IPS-NIHi11 (cell line): Measurements from ENCODE around the gene KLK1.

ENCODE experiments used
- DNase-seq: peaks from one replicate; pipeline ENCODE4 v3.0.0; 2012; ENCODE audit warnings: mixed read lengths, low spot score

KLK1 gene

DNA sequence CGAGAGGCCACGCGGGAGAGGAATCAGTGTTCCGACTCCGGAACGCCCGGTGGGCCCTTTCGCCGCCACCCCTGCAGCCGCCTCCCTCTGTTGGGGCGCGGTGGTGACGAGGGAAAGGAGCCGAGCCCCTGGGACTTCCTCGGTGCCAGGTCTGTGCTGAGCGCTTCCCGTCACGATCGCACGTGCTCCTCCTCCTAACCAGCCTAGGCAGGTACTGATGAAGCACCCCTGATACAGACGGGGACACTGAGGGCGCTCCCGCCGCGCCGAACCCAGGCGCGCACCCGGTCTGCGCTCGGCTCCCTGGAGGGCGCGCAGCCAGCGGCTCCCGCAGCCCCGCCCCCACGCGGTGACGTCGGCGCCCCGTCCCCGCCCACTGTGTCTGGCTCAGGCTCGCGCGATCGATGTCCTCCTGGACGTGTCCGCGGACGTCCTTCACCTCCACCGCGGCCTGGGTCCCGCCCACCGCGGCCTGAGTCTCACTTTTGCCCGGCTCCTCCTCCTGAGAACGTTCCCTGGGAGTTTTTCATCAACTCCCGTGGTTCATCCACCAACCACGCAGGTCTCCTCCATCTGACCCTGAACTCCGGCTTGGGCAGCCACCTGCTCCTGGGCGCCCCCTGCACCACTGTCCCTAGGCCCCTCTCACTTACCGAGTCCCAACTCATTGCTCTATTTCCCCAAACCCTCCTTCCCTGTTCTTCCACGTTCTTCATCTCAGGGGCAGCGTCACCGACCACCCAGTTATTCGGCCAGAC is 12.4 kb upstream of the KLK1 start:
- peak; percentile 96 for DNase-seq

DNA sequence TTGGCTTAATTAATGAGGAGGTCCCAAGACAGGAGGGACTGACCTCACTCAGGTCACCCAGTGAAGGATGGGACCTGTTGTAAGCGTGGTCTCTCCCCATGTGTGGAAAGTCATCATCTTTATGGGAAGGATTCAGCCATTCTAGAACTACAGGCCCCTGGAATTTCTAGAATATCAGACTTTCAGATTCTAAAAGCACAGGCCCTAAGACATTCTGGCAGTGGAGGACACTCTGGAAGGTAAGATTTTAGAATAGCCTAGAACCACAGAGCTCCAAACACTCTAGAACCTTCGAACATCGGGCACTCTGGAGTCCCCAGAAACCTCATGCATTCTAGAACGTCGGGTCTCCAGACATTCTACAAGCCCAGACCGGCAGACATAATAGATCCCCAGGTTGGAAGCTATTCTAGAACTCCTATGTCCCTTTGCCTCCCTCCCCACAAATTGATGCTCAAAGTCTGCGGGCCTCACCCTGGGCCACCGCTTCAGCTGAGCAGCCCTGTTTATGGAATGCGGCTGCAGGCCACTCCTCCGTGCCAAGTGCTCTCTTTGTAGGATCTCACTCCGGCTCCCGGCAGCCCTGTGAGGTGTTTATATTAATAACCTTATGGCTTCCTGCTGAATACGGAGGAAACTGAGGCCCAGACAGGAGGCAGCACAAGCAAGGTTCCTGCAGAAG is 11.7 kb upstream of the KLK1 start:
- no peak for DNase-seq

DNA sequence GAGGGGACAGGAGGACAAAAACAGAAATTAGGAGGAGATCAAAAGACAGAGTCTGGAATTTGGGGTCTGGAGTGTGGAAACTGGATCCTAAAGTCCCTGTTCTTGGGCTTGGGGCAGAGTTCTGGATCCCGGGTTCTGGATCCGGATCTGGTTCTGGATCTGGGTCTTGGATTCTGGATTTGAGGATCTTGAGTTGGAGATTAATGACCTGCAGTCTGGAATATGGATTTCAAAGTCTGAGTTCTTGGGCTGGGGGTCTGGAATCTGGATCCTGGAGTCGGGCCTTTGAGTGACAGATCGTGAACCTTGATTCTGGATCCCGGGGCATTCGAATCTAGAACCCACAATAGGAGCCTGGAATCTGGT is 10.2 kb upstream of the KLK1 start:
- DNase-seq: no peak

DNA sequence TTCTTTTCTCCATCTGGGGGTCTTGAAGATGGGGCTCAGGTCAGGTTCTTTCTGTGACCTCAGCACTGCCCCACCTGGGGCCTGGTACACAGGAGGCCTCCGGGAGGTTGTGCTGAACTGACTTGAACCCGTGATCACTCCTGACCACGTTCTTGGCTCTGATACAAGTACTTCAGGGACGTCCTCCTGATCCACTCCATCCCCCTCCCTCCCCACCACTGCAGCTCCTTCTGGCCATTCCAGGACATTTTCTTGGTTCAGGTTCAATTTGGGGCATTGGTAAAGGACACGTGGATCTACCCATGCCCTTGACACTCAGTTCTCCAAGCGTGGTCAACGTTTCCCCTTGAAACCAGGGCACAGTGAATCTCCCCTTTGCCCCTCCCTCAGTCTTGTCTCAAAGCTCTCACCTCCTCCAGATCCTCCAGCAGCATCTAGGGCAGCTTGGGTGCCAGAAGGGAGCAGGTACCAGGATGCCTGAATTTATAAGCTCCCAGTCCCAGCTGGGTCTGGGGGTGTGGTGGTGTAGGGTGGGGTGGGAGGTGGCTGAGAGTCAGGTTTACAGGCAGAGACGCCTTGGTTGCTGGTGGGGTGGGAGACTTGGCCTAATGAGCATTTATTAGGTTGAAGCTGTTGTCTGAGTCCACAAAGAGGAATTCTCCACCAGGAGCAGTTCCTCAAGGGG is 9.7 kb upstream of the KLK1 start, which contains the start of gene KLK15:
TSS of gene KLK15 (minus strand) at position 458 of the 685 bp plus-strand sequence. CDS start 2,082 bp downstream, outside the sequence.
- no peak for DNase-seq

DNA sequence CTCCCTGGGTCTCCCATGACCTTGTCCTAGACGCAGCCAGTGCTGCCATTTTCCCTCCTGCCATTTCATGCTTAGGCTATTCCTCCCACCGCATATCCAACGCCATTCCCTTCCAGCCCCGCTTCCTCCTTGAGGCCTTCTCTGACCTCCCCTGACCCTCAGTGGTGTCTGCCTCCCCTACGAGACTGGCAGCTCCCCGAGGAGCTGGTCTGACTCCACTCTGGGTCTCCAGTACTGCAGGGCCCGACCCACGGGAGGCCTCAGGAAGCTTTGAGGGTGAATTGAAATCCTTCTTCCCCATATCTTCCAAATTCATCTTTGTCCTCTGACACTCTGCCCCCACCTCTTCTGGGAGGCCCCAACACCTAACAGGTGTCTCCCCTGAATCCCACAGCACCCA is 9.1 kb upstream of the KLK1 start:
- DNase-seq: no peak

DNA sequence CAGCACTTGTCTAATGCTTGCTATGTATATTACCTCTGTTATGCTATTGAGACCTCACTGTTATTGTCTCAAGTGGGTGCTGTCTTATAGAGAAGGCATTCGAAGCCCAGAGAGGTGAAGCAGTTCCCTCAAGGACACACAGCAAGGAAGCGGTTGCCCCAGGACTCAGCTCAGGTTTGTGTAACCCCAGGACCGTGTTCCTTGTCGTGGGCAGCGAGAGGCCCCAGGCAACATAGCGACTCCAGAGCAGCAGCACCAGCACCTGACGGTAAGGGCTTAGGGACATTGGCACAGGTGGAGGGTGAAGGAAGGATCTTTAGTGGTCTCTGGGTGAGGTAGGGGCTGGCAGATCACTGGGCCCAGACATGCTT is 7.4 kb upstream of the KLK1 start:
- no peak for DNase-seq

DNA sequence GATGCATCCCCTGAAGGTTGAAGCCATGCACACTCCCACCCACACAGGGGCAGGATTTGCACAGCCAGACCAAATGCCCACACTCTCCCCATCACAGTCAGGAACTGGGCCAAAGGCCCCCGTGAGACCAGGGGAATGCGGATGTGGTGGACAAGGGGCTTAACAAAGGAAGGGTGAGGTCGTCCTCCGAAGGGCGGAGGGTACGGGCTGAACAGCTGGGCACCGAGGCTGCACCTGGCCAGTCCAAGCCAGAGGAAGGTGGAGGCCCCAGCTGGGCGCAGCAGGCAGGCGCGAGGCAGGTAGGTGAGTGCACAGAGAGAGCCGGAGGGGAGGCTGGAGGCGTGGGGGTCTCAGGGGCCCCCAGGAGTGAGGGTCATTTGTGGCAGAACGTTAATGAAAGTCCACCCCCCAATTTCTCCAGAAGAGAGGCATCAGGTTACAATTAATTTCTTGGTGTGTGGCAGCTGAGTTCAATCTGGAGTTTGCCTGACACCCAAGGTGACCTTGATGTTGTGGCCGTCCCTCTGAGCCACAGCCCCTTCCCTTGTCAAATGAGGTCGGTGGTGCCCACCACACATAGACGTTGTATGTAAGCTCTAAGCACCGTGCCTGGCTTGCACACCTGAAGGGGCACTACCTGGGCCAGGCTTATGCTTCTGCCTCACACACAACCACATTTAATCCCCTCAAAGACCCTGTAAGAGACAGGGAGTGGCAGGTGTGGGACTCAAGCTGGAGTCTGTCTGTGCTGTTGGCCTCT is 6.9 kb upstream of the KLK1 start:
- DNase-seq: no peak

DNA sequence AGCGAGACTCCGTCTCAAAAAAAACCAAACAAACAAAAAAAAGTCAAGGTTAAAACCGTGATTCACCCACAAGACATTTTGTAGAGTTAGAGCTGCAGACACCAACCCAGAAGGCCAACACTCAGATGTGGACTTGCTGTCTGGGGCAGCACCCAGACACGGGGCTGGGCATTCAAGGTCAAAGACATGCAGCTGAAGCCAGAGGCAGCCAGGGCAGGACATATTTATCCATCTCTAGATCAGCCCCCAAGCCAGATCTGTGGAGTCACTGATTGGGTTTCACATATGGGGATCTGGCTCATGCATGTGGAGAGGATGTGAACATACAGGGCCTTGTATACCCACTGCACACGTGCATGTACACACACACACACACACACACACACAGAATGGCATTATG is 6.2 kb upstream of the KLK1 start:
- DNase-seq: no peak

DNA sequence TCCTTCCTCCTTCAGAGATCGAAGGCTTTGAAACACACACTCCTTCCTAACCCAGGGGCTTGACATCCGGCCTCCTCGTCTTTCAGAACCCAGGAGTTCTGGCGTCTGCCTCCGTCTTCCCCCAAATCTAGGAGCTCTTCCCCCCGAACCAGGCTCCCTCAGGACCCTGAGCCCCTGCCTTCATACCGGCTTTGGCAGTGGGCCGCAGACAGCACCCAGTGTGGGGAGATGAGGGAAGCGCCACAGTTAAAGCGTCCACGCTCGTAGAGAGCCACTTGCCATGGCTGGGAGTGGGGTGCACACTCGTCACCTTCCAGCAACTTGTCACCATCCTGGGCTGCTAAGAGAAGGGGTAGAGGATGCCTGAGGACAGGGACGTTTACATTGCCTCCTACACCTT is 3.9 kb upstream of the KLK1 start:
- DNase-seq: no peak

DNA sequence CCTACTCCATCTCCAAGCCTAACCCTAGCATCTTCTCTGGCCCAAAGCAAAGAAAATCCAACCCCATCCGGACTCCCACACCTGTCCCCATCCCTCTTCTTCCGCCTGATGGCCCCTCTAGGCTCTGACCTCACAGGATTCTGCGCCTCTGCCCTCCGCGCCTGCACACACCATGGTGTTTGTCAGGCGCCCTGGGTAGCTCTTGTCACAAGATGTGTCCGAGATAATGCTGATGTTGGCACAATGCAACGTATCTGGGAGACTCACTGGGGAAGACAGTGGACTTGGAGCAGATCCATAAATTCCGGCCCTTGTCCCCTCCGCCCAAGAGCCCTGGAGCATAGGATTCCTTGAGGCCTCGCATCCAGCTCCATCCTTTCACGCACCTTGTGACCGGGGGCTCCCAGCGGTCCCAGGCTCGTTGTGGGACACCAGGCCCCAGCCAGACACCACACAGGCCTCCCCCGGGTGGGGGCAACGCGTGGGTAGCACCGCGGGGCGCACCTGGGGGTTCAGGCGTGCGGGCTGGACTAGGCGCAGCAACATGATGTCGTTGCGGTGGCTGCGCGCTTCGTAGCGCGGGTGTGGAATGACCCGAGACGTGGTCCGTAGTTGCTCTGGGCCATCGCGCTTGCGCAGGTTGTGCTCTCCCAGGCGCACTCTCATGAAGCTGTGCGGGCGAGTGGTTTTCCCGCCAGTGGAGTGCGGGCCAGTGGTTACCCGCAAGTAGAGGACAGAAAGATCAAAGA is 3.1 kb upstream of the KLK1 start:
- no peak for DNase-seq

DNA sequence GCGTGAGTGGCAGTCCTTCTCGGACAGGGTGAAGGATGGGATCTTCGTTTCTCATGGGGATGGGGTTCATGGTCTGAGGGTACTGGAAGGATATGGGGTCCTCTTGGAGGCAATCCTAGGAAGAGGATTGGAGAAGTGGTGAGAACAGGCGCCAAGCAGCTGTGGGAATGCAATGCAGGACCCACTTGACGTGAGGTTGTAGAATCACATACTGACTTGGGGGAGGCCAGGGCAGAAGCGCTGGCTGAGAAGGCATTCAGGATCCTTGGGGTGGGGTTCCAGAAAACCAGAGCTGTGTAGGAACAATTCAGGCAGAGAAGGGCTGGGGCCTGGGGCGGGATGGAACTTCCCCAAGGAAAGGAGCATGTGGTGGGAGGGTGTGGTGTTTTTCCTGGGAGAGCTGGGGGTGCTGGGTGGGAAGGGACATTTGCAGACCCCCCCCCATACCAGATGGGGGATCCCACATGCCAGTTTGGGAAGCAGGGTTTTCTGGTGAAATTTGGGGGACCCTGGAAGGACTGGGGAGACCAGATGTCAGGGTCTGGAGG is 852 bp downstream of the KLK1 start:
- DNase-seq: no peak

DNA sequence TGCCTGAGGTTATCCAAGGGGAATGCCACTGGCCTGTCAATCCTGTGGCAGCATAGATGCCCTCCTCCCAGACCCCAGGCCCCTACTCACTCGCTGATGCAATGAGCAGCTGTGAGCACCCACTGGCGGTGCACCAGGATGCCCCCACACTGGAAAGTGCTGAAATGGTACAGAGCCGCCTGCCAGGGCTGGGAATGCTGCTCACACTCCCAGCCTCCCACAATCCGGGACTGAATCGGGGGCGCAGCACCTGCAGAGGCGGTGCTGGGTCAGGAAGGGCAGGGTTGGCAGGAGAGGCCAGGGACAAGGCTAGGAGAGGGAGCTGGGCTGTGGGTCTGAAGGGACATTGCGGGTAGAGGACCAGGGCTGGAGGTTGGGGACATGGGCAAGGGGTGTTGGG is 2.0 kb downstream of the KLK1 start:
- DNase-seq: no peak

DNA sequence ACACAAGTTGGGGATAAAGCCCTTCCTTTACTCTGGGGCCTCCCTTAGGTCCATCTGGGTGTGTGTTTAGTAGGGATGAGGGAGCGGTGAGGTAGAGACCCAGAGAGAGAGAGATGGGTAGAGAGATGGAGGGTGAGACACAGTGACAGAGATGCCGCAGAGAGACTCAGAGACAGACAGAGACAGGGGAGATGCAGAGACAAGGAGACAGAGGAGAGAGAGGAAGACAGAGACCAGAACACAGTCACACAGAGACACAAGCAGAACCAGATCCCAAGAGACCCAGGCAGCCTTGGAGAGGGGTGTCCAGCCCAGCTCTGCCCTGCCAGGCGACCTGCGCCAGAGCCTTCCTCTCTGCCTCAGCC is 2.4 kb downstream of the KLK1 start:
- no peak for DNase-seq

DNA sequence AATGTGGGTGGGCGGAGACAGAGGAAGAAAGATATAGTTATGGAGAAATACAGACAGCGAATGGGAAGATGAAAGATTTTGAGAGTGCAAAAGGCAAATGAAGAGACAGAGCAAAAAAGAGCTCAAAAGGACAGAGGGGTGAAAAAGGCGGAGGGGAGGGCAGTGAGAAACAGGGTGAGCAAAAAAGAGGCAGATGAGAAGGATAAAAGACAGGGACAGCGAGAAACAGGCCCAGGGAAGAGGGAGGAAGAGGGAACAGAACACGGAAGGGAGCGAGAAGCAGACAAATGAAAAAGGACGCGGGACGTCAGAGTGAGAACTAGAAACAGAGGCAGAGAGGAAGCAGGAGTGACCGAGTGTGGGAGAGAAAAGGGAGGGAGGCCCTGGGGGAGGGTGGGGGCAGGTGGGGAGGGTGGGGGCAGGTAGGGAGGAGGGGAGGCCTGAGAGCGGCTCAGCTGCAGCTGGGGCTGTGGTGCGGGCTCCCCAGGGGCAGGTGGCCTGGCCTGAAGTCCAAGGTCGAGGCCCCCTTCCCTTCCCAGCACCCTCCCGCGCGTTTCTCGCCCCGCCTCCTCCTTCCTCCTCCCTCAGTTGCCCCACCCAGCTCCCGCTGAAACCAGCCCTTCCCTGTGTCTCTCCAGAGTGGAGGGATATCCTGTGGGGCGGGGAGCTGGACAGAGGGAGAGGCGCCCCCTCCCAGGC is 2.9 kb downstream of the KLK1 start:
- DNase-seq: peak; percentile 46

DNA sequence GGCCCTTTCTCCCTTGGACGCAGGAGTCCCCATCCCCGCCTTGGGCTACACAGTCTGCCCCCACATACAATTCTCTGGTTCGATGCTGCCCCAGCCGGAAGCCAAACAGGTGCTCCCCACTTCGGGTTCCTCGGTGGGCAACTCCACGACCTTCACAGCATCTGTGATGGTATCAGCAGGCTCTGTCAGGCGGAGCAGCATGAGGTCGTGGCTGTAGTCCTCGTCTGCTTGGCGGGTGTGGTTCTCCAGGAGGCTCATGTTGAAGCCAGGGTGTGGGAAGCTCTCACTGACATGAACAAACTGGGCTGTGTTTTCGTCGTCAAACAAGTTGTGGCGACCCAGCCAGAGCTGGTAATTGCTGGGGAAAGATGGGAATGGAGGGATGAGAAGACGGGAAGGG is 3.5 kb downstream of the KLK1 start:
- DNase-seq: no peak

DNA sequence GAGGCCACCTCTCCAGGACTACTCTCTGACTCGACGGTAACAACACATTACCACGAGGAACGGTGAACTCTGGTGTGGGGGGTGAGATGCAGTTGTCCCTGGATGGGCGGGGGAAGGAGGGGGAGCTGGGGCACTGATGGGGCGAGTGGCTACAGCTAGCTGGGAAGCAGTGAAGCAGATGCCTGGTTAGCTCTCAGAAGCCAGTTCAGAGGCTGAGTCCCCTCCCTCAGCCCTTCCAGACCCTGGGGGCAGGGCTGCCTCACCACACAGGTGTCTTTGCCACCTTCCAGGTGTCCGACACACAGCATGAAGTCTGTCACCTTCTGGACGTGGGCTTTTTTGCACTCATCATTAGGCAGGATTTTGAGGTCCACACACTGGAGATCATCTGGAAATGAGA is 4.0 kb downstream of the KLK1 start:
- no peak for DNase-seq

DNA sequence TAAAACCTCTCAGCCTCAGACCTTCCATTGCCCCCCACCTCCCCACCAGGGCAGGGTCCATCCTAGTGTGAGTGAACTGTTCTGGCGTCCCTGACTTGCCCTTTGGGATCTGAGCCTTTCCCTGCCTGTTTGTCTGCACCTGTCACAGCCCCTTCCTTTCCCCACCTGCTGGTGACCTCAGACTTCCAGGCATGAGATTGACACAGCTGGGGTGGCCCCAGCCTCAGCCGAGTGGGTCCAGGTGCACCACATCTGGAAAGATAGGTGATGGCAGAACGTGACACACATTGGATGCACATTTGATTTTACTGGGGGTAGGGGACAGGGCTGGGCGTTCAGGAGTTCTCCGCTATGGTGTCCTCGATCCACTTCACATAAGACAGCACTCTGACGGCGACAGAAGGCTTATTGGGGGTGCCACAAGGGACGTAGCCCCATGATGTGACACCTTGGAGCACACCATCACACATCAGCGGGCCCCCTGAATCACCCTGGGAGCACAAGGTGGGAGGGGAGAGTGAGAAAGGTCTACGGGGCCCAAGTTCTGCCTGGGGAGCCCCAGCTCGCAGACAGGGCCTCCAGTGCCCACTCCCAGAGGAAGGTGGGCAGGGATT is 4.6 kb downstream of the KLK1 start:
- DNase-seq: no peak

DNA sequence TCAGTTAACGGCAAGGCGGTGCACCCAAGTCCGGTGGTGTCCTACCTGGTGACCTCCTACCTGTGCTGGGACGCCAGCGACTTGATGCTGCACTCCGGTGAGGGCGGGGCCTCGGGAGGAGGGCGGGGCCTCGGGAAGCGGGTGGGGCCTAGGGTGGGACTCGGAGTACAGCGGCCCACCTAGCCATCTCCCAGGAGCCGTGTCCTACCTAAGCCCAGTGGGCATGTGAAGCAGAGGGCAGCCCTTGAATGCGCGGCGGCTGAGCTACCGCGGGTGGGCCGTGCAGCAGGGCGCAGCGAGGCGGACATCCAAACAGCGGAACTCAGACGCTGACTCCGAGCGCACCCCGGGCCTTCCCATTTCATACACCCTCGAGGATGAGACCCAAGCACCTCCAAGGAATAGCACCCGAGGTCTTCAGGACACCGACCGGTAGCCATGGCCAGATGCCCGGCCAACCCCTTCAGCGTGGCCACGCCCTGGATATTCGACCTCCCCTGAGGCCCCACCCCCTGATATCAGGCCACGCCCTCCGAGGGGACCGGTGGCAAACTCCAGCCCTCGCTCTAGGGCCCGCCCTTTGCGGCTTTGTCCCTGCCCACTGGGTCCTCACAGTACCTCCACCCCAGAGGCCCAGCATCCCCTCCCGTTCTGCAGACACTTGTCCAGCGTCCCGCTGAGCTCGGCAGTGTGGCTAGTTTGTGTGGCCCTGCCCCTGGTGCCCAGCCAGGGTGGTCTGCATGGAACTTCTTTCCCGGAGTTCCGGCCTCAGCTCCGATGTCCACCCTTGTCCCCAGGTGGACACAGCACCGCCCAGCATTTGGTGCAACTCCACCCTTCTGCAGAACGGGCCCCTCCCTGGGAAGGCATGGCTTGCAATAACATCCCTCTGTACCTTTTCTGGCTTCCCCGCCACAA is 5.4 kb downstream of the KLK1 start:
- peak; percentile 98 for DNase-seq

DNA sequence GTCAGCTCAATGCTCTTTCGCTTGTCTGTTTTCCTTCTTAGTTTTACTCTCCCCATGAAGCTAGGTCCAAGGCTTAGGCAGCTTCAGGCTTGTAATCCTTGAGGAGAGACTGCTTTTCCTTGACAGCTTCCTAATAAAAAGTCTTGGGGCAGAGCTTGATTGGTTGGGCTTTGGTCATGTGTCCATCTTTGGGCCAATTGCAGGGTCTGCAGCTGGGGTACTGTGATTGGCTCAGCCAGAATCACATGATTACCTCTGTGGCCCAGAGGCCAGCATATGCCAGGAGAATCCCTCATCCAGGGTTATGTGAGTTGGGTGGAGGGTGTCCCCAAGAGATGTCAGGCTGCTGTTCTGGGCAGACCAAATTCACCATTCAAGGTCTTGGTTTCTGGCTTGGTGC is 8.1 kb downstream of the KLK1 start:
- DNase-seq: no peak
